ENCODE measurements around the gene PPIF. TPM values are rescaled to one million over a fixed set of nuclear protein-coding genes. Genes with fewer than 3 reads are reported as not detected.

PPIF gene
- total and polyA plus RNA-seq, 2 of the 13 experiments (the other 11 are each of a cell fraction or from before 2014, with no cell fraction given): 147 to 157 TPM

DNA sequence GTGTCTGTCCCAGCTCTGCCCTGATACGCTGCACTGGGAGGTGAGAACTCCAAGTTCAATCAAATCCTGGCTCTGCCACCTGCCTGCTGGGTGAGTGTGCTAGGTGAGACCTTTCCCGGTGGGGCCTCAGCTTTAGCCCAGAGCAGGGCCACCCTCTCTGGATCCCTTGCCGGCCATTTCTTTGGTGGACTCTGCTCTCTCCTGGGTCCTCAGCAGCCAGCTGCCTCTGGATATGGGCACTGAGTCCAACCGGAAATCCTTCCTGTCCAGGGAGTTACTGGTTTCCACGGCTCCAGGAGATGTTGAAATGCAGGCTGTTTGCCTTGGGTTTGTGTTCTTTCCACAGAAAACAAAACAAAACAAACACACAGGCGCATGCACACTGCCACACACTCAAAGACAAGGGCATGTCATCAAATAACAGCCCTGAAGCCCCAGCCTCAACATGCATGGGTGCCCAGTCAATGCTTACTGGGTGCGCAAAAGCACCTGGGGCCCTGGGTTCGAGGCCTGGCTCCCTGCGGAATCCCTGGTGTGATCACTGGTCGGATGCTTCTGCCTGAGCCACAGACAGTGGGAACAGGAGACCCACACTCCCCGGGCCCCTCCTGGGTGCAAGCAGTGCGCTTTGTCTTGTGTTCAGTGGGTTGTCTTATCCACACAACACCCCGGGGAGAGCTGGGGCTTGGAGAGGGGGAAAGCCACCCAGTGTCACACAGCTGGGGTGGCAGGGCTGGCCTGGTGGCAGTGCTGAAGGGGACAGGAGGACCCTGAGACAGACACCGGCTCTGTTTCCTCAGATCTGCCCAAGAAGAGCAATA is 33.1 kb downstream of the PPIF start (continued):
- TF ChIP-seq ZNF547 (CRISPR knock-in tag; IDR thresholded peaks at IDR 0.05) (peak; percentile 62; the same call in 1 of the 2 replicates), ZNF510 (CRISPR knock-in tag; IDR thresholded peaks at IDR 0.05; ENCODE audit: low read depth) (peak; percentile 84; the same call in 1 of the 2 replicates), ZNF430 (CRISPR knock-in tag; IDR thresholded peaks at IDR 0.05) (peak; percentile 59; the same call in 1 of the 2 replicates), SP2 (CRISPR knock-in tag; IDR thresholded peaks at IDR 0.05) (no peak), RBFOX2 (IDR thresholded peaks at IDR 0.05; ENCODE audit: low read depth, low read length) (no peak), SAFB2 (CRISPR knock-in tag; IDR thresholded peaks at IDR 0.05; ENCODE audit: borderline replicate concordance, low read depth) (no peak; the same call in 1 of the 2 replicates), ZNF674 (CRISPR knock-in tag; IDR thresholded peaks at IDR 0.05; ENCODE audit: low read depth) (no peak), ZNF12 (CRISPR knock-in tag; IDR thresholded peaks at IDR 0.05) (peak; percentile 32), ZNF672 (CRISPR knock-in tag; IDR thresholded peaks at IDR 0.05) (no peak), ZNF678 (CRISPR knock-in tag; IDR thresholded peaks at IDR 0.05) (no peak), JDP2 (CRISPR knock-in tag; IDR thresholded peaks at IDR 0.05; ENCODE audit: borderline replicate concordance) (no peak), LCORL (IDR thresholded peaks at IDR 0.05) (no peak), LCORL (CRISPR knock-in tag; IDR thresholded peaks at IDR 0.05) (peak; percentile 69)
- TF ChIP-seq, protein P1, sequence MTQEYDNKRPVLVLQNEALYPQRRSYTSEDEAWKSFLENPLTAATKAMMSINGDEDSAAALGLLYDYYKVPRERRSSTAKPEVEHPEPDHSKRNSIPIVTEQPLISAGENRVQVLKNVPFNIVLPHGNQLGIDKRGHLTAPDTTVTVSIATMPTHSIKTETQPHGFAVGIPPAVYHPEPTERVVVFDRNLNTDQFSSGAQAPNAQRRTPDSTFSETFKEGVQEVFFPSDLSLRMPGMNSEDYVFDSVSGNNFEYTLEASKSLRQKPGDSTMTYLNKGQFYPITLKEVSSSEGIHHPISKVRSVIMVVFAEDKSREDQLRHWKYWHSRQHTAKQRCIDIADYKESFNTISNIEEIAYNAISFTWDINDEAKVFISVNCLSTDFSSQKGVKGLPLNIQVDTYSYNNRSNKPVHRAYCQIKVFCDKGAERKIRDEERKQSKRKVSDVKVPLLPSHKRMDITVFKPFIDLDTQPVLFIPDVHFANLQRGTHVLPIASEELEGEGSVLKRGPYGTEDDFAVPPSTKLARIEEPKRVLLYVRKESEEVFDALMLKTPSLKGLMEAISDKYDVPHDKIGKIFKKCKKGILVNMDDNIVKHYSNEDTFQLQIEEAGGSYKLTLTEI (CRISPR knock-in tag; conservative IDR thresholded peaks at IDR 0.05): no peak
- TF ChIP-seq, protein P2, sequence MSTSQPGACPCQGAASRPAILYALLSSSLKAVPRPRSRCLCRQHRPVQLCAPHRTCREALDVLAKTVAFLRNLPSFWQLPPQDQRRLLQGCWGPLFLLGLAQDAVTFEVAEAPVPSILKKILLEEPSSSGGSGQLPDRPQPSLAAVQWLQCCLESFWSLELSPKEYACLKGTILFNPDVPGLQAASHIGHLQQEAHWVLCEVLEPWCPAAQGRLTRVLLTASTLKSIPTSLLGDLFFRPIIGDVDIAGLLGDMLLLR (CRISPR knock-in tag; IDR thresholded peaks at IDR 0.05): no peak
- TF ChIP-seq, protein P3, sequence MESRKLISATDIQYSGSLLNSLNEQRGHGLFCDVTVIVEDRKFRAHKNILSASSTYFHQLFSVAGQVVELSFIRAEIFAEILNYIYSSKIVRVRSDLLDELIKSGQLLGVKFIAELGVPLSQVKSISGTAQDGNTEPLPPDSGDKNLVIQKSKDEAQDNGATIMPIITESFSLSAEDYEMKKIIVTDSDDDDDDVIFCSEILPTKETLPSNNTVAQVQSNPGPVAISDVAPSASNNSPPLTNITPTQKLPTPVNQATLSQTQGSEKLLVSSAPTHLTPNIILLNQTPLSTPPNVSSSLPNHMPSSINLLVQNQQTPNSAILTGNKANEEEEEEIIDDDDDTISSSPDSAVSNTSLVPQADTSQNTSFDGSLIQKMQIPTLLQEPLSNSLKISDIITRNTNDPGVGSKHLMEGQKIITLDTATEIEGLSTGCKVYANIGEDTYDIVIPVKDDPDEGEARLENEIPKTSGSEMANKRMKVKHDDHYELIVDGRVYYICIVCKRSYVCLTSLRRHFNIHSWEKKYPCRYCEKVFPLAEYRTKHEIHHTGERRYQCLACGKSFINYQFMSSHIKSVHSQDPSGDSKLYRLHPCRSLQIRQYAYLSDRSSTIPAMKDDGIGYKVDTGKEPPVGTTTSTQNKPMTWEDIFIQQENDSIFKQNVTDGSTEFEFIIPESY (CRISPR knock-in tag; IDR thresholded peaks at IDR 0.05): peak; percentile 6; the same call in 1 of the 2 replicates
- TF ChIP-seq, protein P4, sequence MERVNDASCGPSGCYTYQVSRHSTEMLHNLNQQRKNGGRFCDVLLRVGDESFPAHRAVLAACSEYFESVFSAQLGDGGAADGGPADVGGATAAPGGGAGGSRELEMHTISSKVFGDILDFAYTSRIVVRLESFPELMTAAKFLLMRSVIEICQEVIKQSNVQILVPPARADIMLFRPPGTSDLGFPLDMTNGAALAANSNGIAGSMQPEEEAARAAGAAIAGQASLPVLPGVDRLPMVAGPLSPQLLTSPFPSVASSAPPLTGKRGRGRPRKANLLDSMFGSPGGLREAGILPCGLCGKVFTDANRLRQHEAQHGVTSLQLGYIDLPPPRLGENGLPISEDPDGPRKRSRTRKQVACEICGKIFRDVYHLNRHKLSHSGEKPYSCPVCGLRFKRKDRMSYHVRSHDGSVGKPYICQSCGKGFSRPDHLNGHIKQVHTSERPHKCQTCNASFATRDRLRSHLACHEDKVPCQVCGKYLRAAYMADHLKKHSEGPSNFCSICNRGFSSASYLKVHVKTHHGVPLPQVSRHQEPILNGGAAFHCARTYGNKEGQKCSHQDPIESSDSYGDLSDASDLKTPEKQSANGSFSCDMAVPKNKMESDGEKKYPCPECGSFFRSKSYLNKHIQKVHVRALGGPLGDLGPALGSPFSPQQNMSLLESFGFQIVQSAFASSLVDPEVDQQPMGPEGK (CRISPR knock-in tag; IDR thresholded peaks at IDR 0.05): peak; percentile 43
- TF ChIP-seq, protein P5, sequence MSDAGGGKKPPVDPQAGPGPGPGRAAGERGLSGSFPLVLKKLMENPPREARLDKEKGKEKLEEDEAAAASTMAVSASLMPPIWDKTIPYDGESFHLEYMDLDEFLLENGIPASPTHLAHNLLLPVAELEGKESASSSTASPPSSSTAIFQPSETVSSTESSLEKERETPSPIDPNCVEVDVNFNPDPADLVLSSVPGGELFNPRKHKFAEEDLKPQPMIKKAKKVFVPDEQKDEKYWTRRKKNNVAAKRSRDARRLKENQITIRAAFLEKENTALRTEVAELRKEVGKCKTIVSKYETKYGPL (CRISPR knock-in tag; IDR thresholded peaks at IDR 0.05): no peak

Data from HepG2 (cell line).